Measurements from ENCODE around the gene PHAF1. TPM values are rescaled to one million over a fixed set of nuclear protein-coding genes. Genes with fewer than 3 reads are reported as not detected.

The PHAF1 gene
- total and polyA plus RNA-seq, 9 of the 15 experiments (the other 6 are each of a cell fraction or from before 2014, with no cell fraction given) = 5.1 to 25.4 (median 13.8) TPM

DNA sequence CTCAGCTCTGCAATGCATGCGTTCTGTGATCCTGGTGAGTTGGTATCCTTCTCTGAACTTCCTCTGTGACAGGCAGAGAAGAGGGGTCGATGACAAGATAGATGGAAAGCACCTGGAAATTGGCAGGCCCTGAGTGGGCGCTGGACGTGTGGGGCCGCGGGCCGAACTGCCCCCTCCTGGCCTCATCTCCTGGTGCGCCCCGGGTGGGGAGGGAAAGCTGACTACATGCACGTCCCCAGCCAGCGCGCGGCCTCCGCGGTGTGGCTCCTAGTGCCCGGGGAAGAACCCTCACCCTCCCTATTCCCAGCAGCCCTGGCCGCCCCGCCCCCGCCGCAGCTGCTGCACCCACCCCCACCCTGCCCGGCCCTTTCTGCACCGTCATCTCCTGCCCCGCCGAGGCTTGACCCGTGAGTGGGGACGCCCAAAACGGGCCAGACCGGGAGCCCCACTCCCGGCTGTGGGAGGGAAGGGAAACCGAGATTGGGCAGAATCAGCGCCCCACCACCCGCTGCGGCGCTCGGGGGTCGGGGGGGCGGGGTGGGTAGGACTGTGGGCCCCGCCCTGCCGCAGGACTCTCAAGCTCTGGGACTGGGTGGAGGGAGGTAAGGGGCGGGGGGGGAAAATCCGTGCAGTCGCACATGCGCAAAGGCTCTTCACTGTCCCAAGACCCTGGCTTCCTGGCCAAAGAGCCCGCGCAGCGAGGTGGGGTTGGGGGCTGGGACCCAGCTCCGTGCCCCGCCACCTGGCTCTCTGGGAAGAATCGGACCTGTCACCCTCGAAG, 60.6 kb downstream of the PHAF1 start, which contains the start of gene NOL3 (continued):
- TF ChIP-seq IRF2 (CRISPR knock-in tag; IDR thresholded peaks at IDR 0.05) (no peak), NUFIP1 (IDR thresholded peaks at IDR 0.05; ENCODE audit: partially characterized antibody) (no peak), ZNF217 (CRISPR knock-in tag; IDR thresholded peaks at IDR 0.05) (no peak), DDX20 (tag; IDR thresholded peaks at IDR 0.05; ENCODE audit: low read depth) (no peak), ATF1 (CRISPR knock-in tag; IDR thresholded peaks at IDR 0.05) (no peak), ATF1 (tag; IDR thresholded peaks at IDR 0.05) (no peak; the same call in 1 of the 2 replicates), ZNF197 (CRISPR knock-in tag; IDR thresholded peaks at IDR 0.05; ENCODE audit: low read depth) (0 out of 2 replicates have a peak, but pooled peaks have one; percentile 56), ZC3H4 (CRISPR knock-in tag; IDR thresholded peaks at IDR 0.05; ENCODE audit: borderline replicate concordance) (no peak), TCF7L2 (IDR thresholded peaks at IDR 0.05; ENCODE audit: low read depth, low read length) (no peak), MEF2D (tag; conservative IDR thresholded peaks at IDR 0.05; ENCODE audit: low read depth) (no peak), GABPA (tag; conservative IDR thresholded peaks at IDR 0.05; ENCODE audit: low read depth) (peak; percentile 44; the same call in 1 of the 2 replicates), FOXJ2 (tag; IDR thresholded peaks at IDR 0.05) (no peak), RCOR1 (IDR thresholded peaks at IDR 0.05; ENCODE audit: borderline replicate concordance in 1 of 2, low read depth in 2 of 2, low read length in 2 of 2) (peak in 1 of 2 experiments; percentile 93; a peak in 3 of 4 replicates), SP1 (CRISPR knock-in tag; IDR thresholded peaks at IDR 0.05) (0 out of 2 replicates have a peak, but pooled peaks have one; percentile 45), KAT7 (CRISPR knock-in tag; IDR thresholded peaks at IDR 0.05; ENCODE audit: borderline replicate concordance) (no peak), ZFP1 (CRISPR knock-in tag; IDR thresholded peaks at IDR 0.05) (no peak), ZNF830 (CRISPR knock-in tag; IDR thresholded peaks at IDR 0.05) (no peak), DPF2 (IDR thresholded peaks at IDR 0.05) (no peak), PML (IDR thresholded peaks at IDR 0.05; ENCODE audit: low read length) (0 out of 2 replicates have a peak, but pooled peaks have one; percentile 5), PHF21A (IDR thresholded peaks at IDR 0.05; ENCODE audit: borderline replicate concordance, low read depth) (peak; percentile 58; the same call in 1 of the 2 replicates), CEBPG (CRISPR knock-in tag; IDR thresholded peaks at IDR 0.05) (no peak), CEBPG (tag; conservative IDR thresholded peaks at IDR 0.05 in 1 of 2, IDR thresholded peaks at IDR 0.05 in 1 of 2) (no peak), ZNF696 (CRISPR knock-in tag; conservative IDR thresholded peaks at IDR 0.05) (no peak), ZNF175 (CRISPR knock-in tag; IDR thresholded peaks at IDR 0.05; ENCODE audit: low read depth) (no peak), ZNF311 (CRISPR knock-in tag; IDR thresholded peaks at IDR 0.05) (no peak), NFE2 (IDR thresholded peaks at IDR 0.05; ENCODE audit: low read depth) (peak; percentile 91), ZKSCAN1 (IDR thresholded peaks at IDR 0.05; ENCODE audit: low read depth, low read length) (no peak), POLR2G (IDR thresholded peaks at IDR 0.05; ENCODE audit: low read depth, low read length) (peak; percentile 82), SRSF3 (IDR thresholded peaks at IDR 0.05; ENCODE audit: insufficient read depth, low read length) (no peak)
- TF ChIP-seq, protein P1, sequence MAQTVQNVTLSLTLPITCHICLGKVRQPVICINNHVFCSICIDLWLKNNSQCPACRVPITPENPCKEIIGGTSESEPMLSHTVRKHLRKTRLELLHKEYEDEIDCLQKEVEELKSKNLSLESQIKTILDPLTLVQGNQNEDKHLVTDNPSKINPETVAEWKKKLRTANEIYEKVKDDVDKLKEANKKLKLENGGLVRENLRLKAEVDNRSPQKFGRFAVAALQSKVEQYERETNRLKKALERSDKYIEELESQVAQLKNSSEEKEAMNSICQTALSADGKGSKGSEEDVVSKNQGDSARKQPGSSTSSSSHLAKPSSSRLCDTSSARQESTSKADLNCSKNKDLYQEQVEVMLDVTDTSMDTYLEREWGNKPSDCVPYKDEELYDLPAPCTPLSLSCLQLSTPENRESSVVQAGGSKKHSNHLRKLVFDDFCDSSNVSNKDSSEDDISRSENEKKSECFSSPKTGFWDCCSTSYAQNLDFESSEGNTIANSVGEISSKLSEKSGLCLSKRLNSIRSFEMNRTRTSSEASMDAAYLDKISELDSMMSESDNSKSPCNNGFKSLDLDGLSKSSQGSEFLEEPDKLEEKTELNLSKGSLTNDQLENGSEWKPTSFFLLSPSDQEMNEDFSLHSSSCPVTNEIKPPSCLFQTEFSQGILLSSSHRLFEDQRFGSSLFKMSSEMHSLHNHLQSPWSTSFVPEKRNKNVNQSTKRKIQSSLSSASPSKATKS (CRISPR knock-in tag; IDR thresholded peaks at IDR 0.05) = no peak

All from K562 (cell line).